GM12878 (cell line): ENCODE data around the gene FAM9C. TPM values are rescaled to one million over a fixed set of nuclear protein-coding genes. Genes with fewer than 3 reads are reported as not detected.

Source experiments
- BCL11A ChIP-seq: IDR thresholded peaks from 2 replicates; pipeline ENCODE4 v1.6.1; 2011; ENCODE audit warnings: low read depth, low read length
- ESRRA ChIP-seq: IDR thresholded peaks from 2 replicates; pipeline ENCODE4 v1.6.1; 2012; ENCODE audit warnings: mild to moderate bottlenecking, low read length, improper control_type of control experiment
- GATAD2B ChIP-seq: fragments of 450-650 bp; conservative IDR thresholded peaks from 2 replicates; pipeline ENCODE4 v1.6.1; 2017; ENCODE audit warnings: low read depth, mild to moderate bottlenecking, moderate library complexity
- KAT2A ChIP-seq: conservative IDR thresholded peaks from 2 replicates; pipeline ENCODE4 v1.6.1; 2011; ENCODE audit warnings: low read depth, low read length; ENCODE audit not compliant: control insufficient read depth
- MEF2A ChIP-seq: IDR thresholded peaks from 2 replicates; pipeline ENCODE4 v1.6.1; 2011; ENCODE audit warnings: low read depth, mild to moderate bottlenecking, low read length, moderate library complexity; ENCODE audit not compliant: insufficient read depth
- MYC ChIP-seq: IDR thresholded peaks from 2 replicates; pipeline ENCODE4 v1.6.1; 2011; ENCODE audit warnings: mild to moderate bottlenecking, low read length, moderate library complexity, inconsistent platforms; ENCODE audit not compliant: insufficient read depth, insufficient replicate concordance, insufficient read length, severe bottlenecking
- NFXL1 ChIP-seq: fragments of 450-650 bp; IDR thresholded peaks from 2 replicates; pipeline ENCODE4 v1.6.1; 2017; ENCODE audit warnings: antibody characterized with exemption, mild to moderate bottlenecking, borderline replicate concordance
- PKNOX1 ChIP-seq: fragments of 450-650 bp; IDR thresholded peaks from 2 replicates; pipeline ENCODE4 v1.6.1; 2016; ENCODE audit warnings: mild to moderate bottlenecking
- POLR2AphosphoS2 ChIP-seq: IDR thresholded peaks from 2 replicates; pipeline ENCODE4 v1.6.1; 2011; ENCODE audit warnings: low read depth, mild to moderate bottlenecking, low read length, improper control_type of control experiment, moderate library complexity
- PRDM15 ChIP-seq: fragments of 450-650 bp; formaldehyde crosslinking; IDR thresholded peaks from 2 replicates; pipeline ENCODE4 v1.4.0; 2020; ENCODE audit warnings: mild to moderate bottlenecking, moderate library complexity
- SPI1 ChIP-seq: IDR thresholded peaks from 2 replicates; pipeline ENCODE4 v1.6.1; 2011; ENCODE audit warnings: low read depth, mild to moderate bottlenecking, low read length, moderate library complexity, borderline replicate concordance; ENCODE audit not compliant: insufficient read depth
- SREBF2 ChIP-seq: IDR thresholded peaks from 2 replicates; pipeline ENCODE4 v1.6.1; 2012; ENCODE audit warnings: mild to moderate bottlenecking, low read length
- SRF ChIP-seq, 2 experiments: IDR thresholded peaks; 2 replicates each; pipeline ENCODE4 v1.6.1; 2011; ENCODE audit warnings: low read depth in 2 of 2, low read length in 2 of 2, mild to moderate bottlenecking in 1 of 2, moderate library complexity in 1 of 2
- TAF1 ChIP-seq: IDR thresholded peaks from 2 replicates; pipeline ENCODE4 v1.6.1; 2011; ENCODE audit warnings: mild to moderate bottlenecking, low read depth, low read length, borderline replicate concordance
- WRNIP1 ChIP-seq: IDR thresholded peaks from 2 replicates; pipeline ENCODE4 v1.6.1; 2011; ENCODE audit warnings: low read depth, low read length, improper control_type of control experiment, borderline replicate concordance
- ZBED1 ChIP-seq: IDR thresholded peaks from 2 replicates; pipeline ENCODE4 v1.6.1; 2016; ENCODE audit warnings: borderline replicate concordance
- ZNF24 ChIP-seq: fragments of 450-650 bp; IDR thresholded peaks from 2 replicates; pipeline ENCODE4 v1.6.1; 2017; ENCODE audit warnings: antibody characterized with exemption, mild to moderate bottlenecking
- ZNF384 ChIP-seq: IDR thresholded peaks from 2 replicates; pipeline ENCODE4 v1.6.1; 2012; ENCODE audit warnings: low read depth, mild to moderate bottlenecking, low read length, improper control_type of control experiment, borderline replicate concordance
- polyA plus RNA-seq, 11 experiments: library from polyadenylated mRNA; depleted of rRNA in 4 of 11; unstranded in 6 of 11; stranded (reverse) in 5 of 11; fragments of >200 nt; fragmentation: Nextera tagmentation in 4 of 11; fragmentation: Illumina TruSeq in 1 of 11; extraction: Ambion mirVana in 4 of 11; extraction: Trizol in 1 of 11; gene quantifications; 1 replicate in 1 of 11; 2 replicates in 10 of 11; pipeline versions ENCODE4 v1.2.1 to v1.2.3, GENCODE V29; 2011 to 2016; ENCODE audit warnings: inconsistent platforms in 2 of 11, missing spikeins in 2 of 11, low read depth in 1 of 11
- total RNA-seq, 4 experiments: library from RNA; depleted of rRNA in 3 of 4; stranded (reverse); fragments of >200 nt in 3 of 4; fragmentation: Illumina TruSeq in 1 of 4; extraction: Trizol in 1 of 4; gene quantifications; 2 replicates each; pipeline versions ENCODE4 v1.2.1 to v1.2.3, GENCODE V29; 2013 to 2021
- TF ChIP-seq, protein P1 (sequence below): fragments of 450-650 bp; IDR thresholded peaks from 2 replicates; pipeline ENCODE4 v1.6.1; 2017; ENCODE audit warnings: mild to moderate bottlenecking
- TF ChIP-seq, protein P2 (sequence below): fragments of 150-350 bp; IDR thresholded peaks from 2 replicates; pipeline ENCODE4 v1.6.1; 2016; ENCODE audit warnings: low read depth, low read length

The FAM9C gene
- total and polyA plus RNA-seq, 10 of the 15 experiments (the other 5 are each of a cell fraction or from before 2014, with no cell fraction given), result 0.01 to 0.03 TPM; not detected in 8

DNA sequence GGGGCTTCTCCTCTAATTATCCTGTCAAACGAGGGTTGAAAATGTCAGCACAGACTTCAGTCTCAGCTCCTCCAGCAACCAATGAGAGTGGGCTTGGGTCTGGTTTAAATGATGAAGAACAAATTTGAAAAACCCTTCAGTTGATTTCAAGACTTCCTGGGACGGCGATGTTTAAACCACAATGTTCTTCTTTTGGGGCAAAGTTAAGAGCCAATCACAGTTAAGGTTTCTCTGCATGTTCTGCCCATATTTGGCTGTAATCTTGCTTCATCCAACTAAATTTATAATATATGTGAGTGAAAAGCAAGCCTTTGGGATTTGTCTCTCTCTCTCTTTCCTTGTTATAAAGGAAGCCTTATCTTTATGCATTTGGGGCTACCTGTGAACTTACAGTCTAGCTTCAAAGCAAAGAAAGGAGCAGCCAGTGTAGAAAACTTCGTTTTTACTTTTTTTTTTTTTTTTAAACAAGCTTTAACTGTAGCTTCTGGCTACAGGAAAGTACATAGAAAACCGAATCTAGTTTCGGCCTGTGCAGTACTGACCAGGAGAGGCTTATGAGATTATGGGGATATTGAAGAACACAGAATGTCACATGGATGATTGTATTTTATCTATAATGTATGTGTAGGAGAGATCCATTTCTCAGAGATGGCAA, 46.8 kb upstream of the FAM9C start (continued):
- TF ChIP-seq PRDM15 (CRISPR knock-in tag) (no peak), SREBF2 (no peak), WRNIP1 (0 out of 2 replicates have a peak, but pooled peaks have one; percentile 3), TAF1 (no peak), KAT2A (no peak), MYC (no peak), SRF (IDR thresholded peaks at IDR 0.05; ENCODE audit: low read depth in 2 of 2, low read length in 2 of 2) (peak; percentile 70 to 95), ZBED1 (no peak), ZNF24 (no peak), SPI1 (no peak), NFXL1 (no peak), POLR2AphosphoS2 (peak; percentile 26; the same call in 1 of the 2 replicates), MEF2A (no peak), ZNF384 (peak; percentile 97), ESRRA (no peak), BCL11A (no peak), GATAD2B (no peak), PKNOX1 (peak; percentile 59; the same call in 1 of the 2 replicates)
- TF ChIP-seq, protein P1, sequence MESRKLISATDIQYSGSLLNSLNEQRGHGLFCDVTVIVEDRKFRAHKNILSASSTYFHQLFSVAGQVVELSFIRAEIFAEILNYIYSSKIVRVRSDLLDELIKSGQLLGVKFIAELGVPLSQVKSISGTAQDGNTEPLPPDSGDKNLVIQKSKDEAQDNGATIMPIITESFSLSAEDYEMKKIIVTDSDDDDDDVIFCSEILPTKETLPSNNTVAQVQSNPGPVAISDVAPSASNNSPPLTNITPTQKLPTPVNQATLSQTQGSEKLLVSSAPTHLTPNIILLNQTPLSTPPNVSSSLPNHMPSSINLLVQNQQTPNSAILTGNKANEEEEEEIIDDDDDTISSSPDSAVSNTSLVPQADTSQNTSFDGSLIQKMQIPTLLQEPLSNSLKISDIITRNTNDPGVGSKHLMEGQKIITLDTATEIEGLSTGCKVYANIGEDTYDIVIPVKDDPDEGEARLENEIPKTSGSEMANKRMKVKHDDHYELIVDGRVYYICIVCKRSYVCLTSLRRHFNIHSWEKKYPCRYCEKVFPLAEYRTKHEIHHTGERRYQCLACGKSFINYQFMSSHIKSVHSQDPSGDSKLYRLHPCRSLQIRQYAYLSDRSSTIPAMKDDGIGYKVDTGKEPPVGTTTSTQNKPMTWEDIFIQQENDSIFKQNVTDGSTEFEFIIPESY, result 0 out of 2 replicates have a peak, but pooled peaks have one; percentile 51
- TF ChIP-seq, protein P2, sequence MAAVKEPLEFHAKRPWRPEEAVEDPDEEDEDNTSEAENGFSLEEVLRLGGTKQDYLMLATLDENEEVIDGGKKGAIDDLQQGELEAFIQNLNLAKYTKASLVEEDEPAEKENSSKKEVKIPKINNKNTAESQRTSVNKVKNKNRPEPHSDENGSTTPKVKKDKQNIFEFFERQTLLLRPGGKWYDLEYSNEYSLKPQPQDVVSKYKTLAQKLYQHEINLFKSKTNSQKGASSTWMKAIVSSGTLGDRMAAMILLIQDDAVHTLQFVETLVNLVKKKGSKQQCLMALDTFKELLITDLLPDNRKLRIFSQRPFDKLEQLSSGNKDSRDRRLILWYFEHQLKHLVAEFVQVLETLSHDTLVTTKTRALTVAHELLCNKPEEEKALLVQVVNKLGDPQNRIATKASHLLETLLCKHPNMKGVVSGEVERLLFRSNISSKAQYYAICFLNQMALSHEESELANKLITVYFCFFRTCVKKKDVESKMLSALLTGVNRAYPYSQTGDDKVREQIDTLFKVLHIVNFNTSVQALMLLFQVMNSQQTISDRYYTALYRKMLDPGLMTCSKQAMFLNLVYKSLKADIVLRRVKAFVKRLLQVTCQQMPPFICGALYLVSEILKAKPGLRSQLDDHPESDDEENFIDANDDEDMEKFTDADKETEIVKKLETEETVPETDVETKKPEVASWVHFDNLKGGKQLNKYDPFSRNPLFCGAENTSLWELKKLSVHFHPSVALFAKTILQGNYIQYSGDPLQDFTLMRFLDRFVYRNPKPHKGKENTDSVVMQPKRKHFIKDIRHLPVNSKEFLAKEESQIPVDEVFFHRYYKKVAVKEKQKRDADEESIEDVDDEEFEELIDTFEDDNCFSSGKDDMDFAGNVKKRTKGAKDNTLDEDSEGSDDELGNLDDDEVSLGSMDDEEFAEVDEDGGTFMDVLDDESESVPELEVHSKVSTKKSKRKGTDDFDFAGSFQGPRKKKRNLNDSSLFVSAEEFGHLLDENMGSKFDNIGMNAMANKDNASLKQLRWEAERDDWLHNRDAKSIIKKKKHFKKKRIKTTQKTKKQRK, result no peak
